Measurements from ENCODE around the gene OR6C76. TPM values are rescaled to one million over a fixed set of nuclear protein-coding genes. Genes with fewer than 3 reads are reported as not detected.

OR6C76 gene
- not detected in 2 replicates for total RNA-seq

DNA sequence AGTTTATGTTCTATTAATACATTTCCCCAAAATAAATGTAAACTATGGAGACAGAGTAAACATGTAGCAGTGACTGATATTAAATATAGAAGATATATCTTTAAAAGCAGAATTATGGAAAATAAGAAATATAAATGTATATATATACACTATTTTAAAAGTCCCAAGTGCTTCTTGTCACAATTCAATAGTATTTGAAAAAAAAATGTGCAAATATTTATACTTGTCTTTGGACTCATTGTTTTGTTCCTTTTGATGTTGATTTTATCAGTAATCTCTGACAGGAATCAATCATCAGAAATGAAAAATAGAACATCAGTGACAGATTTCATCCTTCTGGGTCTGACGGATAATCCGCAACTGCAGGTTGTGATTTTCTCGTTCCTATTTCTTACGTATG, at the start of gene OR6C76:
Gene OR6C76 (plus strand): TSS at position 301 of the 400 bp plus-strand sequence. CDS start 0 bp downstream, at position 301.
- Histone ChIP-seq H3K27me3 (ENCODE audit: control insufficient read depth, insufficient read depth, low read length) (no peaks in the 10 kb centered on the region), H3K4me3 (ENCODE audit: low read depth, low read length) (no peak within 1 kb of the TSS), H3K36me3 (ENCODE audit: control insufficient read depth, insufficient read depth, low read length) (no peaks in the 10 kb centered on the region)
- DNase-seq (ENCODE audit: low read depth), result no peak
- TF ChIP-seq, protein P1, sequence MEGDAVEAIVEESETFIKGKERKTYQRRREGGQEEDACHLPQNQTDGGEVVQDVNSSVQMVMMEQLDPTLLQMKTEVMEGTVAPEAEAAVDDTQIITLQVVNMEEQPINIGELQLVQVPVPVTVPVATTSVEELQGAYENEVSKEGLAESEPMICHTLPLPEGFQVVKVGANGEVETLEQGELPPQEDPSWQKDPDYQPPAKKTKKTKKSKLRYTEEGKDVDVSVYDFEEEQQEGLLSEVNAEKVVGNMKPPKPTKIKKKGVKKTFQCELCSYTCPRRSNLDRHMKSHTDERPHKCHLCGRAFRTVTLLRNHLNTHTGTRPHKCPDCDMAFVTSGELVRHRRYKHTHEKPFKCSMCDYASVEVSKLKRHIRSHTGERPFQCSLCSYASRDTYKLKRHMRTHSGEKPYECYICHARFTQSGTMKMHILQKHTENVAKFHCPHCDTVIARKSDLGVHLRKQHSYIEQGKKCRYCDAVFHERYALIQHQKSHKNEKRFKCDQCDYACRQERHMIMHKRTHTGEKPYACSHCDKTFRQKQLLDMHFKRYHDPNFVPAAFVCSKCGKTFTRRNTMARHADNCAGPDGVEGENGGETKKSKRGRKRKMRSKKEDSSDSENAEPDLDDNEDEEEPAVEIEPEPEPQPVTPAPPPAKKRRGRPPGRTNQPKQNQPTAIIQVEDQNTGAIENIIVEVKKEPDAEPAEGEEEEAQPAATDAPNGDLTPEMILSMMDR (IDR thresholded peaks at IDR 0.05; ENCODE audit: insufficient read depth, low read length, poor library complexity, severe bottlenecking), result no peak

GRCh38 chr12:55385891-55386290, 40.2 kb upstream of the OR6C76 start:
- no peak for DNase-seq (ENCODE audit: low read depth)
- no peaks in the 10 kb centered on the region for H3K36me3 ChIP-seq (ENCODE audit: control insufficient read depth, insufficient read depth, low read length)
- H3K27me3 ChIP-seq (ENCODE audit: control insufficient read depth, insufficient read depth, low read length), result no peaks in the 10 kb centered on the region
- TF ChIP-seq, protein P1 (IDR thresholded peaks at IDR 0.05; ENCODE audit: insufficient read depth, low read length, poor library complexity, severe bottlenecking), result no peak
- no peak overlapping the region for H3K4me3 ChIP-seq (ENCODE audit: low read depth, low read length)

DNA sequence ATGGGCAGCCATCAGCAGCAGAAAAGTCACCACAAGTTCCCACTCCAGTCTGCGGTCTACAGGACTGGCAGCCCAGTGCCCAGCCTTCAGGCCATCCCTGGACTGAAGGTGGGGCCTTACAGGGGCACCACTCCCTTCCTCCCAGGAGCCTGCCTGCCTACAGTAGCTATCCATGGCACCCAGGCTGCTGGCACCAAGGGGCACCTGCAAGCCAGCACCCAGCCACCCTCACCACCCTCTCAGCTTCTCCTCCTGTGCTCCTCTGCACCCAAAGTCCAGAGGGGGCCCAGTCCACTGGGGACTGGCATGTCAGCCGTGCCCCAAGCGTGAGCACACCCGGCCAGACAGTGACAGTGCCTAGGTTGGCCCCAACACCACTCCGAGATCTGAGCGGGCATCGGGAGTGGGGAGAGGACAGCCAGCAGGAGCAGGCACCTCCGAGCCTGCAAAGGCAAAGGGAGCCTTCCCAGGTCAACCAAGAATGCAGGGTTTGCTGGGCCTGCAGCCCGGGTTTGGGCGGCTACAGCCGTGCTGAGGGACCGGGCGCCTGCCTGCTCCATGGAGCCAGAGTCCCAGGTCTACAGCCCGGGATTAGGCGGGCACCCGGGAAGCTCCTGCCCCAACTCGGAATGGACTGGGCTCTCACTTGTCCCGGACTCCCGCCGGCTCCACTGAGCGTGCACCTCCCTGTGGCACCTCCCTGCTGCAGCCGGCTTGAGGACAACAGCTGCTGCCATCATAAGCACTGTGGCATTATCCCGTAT, 33.8 kb upstream of the OR6C76 start:
- TF ChIP-seq, protein P1 (IDR thresholded peaks at IDR 0.05; ENCODE audit: insufficient read depth, low read length, poor library complexity, severe bottlenecking), result no peak
- no peak for DNase-seq (ENCODE audit: low read depth)
- no peaks in the 10 kb centered on the region for H3K36me3 ChIP-seq (ENCODE audit: control insufficient read depth, insufficient read depth, low read length)

GRCh38 chr12:55396326-55396725, 29.7 kb upstream of the OR6C76 start:
- H3K27me3 ChIP-seq (ENCODE audit: control insufficient read depth, insufficient read depth, low read length), result no peaks in the 10 kb centered on the region
- no peaks in the 10 kb centered on the region for H3K36me3 ChIP-seq (ENCODE audit: control insufficient read depth, insufficient read depth, low read length)
- H3K4me3 ChIP-seq (ENCODE audit: low read depth, low read length), result no peak overlapping the region
- TF ChIP-seq, protein P1 (IDR thresholded peaks at IDR 0.05; ENCODE audit: insufficient read depth, low read length, poor library complexity, severe bottlenecking), result no peak
- DNase-seq (ENCODE audit: low read depth), result no peak

More for the DNA sequence above, 33.8 kb upstream of the OR6C76 start:
- Histone ChIP-seq H3K27me3 (ENCODE audit: control insufficient read depth, insufficient read depth, low read length) (no peaks in the 10 kb centered on the region), H3K4me3 (ENCODE audit: low read depth, low read length) (no peak overlapping the region)

GRCh38 chr12:55400229-55400628, 25.8 kb upstream of the OR6C76 start, which contains the start of gene OR6C65:
Gene OR6C65 (plus strand): TSS chr12:55400529. CDS start chr12:55400529, 0 bp downstream.
- H3K36me3 ChIP-seq (ENCODE audit: control insufficient read depth, insufficient read depth, low read length), result no peaks in the 10 kb centered on the region
- TF ChIP-seq, protein P1 (IDR thresholded peaks at IDR 0.05; ENCODE audit: insufficient read depth, low read length, poor library complexity, severe bottlenecking), result no peak
- DNase-seq (ENCODE audit: low read depth), result no peak
- H3K4me3 ChIP-seq (ENCODE audit: low read depth, low read length), result no peak within 1 kb of the TSS
- no peaks in the 10 kb centered on the region for H3K27me3 ChIP-seq (ENCODE audit: control insufficient read depth, insufficient read depth, low read length)
